Esophagus muscularis mucosa (tissue), 4 donors: Measurements from ENCODE around the gene ANTKMT. TPM values are rescaled to one million over a fixed set of nuclear protein-coding genes. Genes with fewer than 3 reads are reported as not detected.

Experiments
- DNase-seq: peaks from one replicate; pipeline ENCODE4 v3.0.0-alpha.2; 2017; ENCODE audit errors: extremely low spot score
- H3K27ac ChIP-seq, 4 donors: fragments of 200-600 bp; sonication (generic); replicated peaks in 1 of 4; 1 replicate in 3 of 4; 2 replicates in 1 of 4; pipeline ENCODE4 v1.5.1; 2016 to 2019; ENCODE audit warnings: mild to moderate bottlenecking in 1 of 4
- H3K27me3 ChIP-seq, 4 donors: fragments of 200-600 bp; sonication (generic); one replicate each; pipeline versions ENCODE4 v1.5.1 to v1.6.0; 2016 to 2019
- H3K36me3 ChIP-seq, 4 donors: fragments of 200-600 bp; sonication (generic); one replicate each; pipeline ENCODE4 v1.5.1; 2016 to 2019
- H3K4me1 ChIP-seq, 4 donors: fragments of 200-600 bp; sonication (generic); one replicate each; pipeline ENCODE4 v1.5.1; 2016 to 2019
- H3K4me3 ChIP-seq, 4 donors: fragments of 200-600 bp; sonication (generic); 1 replicate in 2 of 4; 2 replicates in 2 of 4; pipeline ENCODE4 v1.5.1; 2016 to 2019; ENCODE audit warnings: mild to moderate bottlenecking in 4 of 4, moderate library complexity in 1 of 4
- H3K9me3 ChIP-seq, 4 donors: fragments of 200-600 bp; sonication (generic); 1 replicate in 3 of 4; 2 replicates in 1 of 4; pipeline ENCODE4 v1.5.1; 2016 to 2019
- EP300 ChIP-seq: sonication (generic); formaldehyde crosslinking; IDR thresholded peaks from one replicate; pipeline ENCODE4 v1.6.1; 2017; ENCODE audit warnings: antibody characterized with exemption
- POLR2A ChIP-seq: fragments of 450-650 bp; IDR thresholded peaks from one replicate; pipeline ENCODE4 v1.6.1; 2017; ENCODE audit warnings: antibody characterized with exemption, moderate library complexity, mild to moderate bottlenecking, low read depth
- POLR2AphosphoS5 ChIP-seq, 2 donors: sonication (generic); formaldehyde crosslinking; IDR thresholded peaks; one replicate each; pipeline ENCODE4 v1.6.1; 2017; ENCODE audit warnings: antibody characterized with exemption in 2 of 2
- WGBS: methylation state at CpG from one replicate; pipeline ENCODE4 v1.1.5; 2018; 5-methylcytosine and 5-hydroxymethylcytosine counted together
- intact Hi-C: fragments of 100-400 bp; cut with DNase I; formaldehyde crosslinking; loops from one replicate; pipeline ENCODE4 v1.15.1; 2023
- total RNA-seq, 4 donors: library from RNA; depleted of rRNA; stranded (reverse); fragments of >200 nt; gene quantifications; one replicate each; pipeline versions ENCODE4 v1.1.0 to v1.2.1, GENCODE V29; 2016
- TF ChIP-seq, protein P1 (sequence below), 3 experiments: fragments of 200-600 bp in 2 of 3; fragments of 450-650 bp in 1 of 3; sonication (generic) in 2 of 3; IDR thresholded peaks; one replicate each; pipeline ENCODE4 v1.5.1; 2017 to 2019; ENCODE audit warnings: antibody characterized with exemption in 3 of 3, mild to moderate bottlenecking in 2 of 3, moderate library complexity in 1 of 3

Gene ANTKMT
- total RNA-seq, 4 donors from 2014 or later, result 26.5 to 48.6 (median 40.3) TPM

DNA sequence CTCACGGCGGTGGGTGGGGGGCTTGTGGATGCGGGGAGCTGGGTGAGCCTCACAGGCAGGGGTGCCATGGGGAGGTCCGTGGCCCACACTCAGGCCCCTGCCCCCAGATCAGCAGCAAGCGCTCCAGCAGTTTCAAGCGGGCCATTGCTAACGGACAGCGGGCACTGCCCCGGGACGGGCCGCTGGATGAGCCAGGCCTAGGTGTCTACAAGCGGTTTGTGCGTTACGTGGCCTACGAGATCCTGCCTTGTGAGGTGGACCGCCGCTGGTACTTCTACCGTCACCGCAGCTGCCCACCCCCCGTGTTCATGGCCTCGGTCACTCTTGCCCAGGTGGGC, 44.4 kb upstream of the ANTKMT start:
- TF ChIP-seq, protein P1, sequence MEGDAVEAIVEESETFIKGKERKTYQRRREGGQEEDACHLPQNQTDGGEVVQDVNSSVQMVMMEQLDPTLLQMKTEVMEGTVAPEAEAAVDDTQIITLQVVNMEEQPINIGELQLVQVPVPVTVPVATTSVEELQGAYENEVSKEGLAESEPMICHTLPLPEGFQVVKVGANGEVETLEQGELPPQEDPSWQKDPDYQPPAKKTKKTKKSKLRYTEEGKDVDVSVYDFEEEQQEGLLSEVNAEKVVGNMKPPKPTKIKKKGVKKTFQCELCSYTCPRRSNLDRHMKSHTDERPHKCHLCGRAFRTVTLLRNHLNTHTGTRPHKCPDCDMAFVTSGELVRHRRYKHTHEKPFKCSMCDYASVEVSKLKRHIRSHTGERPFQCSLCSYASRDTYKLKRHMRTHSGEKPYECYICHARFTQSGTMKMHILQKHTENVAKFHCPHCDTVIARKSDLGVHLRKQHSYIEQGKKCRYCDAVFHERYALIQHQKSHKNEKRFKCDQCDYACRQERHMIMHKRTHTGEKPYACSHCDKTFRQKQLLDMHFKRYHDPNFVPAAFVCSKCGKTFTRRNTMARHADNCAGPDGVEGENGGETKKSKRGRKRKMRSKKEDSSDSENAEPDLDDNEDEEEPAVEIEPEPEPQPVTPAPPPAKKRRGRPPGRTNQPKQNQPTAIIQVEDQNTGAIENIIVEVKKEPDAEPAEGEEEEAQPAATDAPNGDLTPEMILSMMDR (IDR thresholded peaks at IDR 0.05), result no peak
- TF ChIP-seq EP300 (no peak), POLR2A (no peak), POLR2AphosphoS5 (IDR thresholded peaks at IDR 0.05) (no peak)
- intact Hi-C loops, result no loop called here
- Histone ChIP-seq H3K9me3 (no peaks in the 10 kb centered on the region), H3K4me3 (no peak overlapping the region), H3K36me3 (peaks cover 22 to 29% (median 29%) of the 10 kb centered on the region in 4 donors), H3K27ac (no peak overlapping the region), H3K4me1 (peaks cover 27 to 48% (median 39%) of the 10 kb centered on the region in 4 donors), H3K27me3 (peaks cover 0 to 5% (median 0%) of the 10 kb centered on the region in 4 donors)
- DNase-seq, result no peak
- 80% methylated on average over 2 of the region's 21 CpGs for WGBS

DNA sequence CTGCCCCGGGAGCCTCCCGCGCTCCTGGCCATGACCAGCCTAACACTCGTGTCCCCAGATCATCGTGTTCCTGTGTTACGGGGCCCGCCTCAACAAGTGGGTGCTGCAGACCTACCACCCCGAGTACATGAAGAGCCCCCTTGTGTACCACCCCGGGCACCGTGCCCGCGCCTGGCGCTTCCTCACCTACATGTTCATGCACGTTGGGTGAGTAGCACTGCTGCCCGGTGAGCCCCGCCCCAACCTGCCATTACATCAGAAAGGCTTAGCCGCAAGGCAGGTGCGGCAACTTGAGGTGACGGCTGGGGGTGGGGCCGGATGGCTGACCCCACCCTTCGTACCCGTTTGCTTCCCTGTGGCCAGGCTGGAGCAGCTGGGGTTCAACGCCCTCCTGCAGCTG, 44.0 kb upstream of the ANTKMT start:
- Histone ChIP-seq H3K36me3 (peaks cover 22 to 29% (median 29%) of the 10 kb centered on the region in 4 donors), H3K4me1 (peaks cover 30 to 52% (median 43%) of the 10 kb centered on the region in 4 donors), H3K27ac (no peak overlapping the region), H3K9me3 (no peaks in the 10 kb centered on the region), H3K4me3 (no peak overlapping the region), H3K27me3 (peaks cover 0 to 5% (median 0%) of the 10 kb centered on the region in 4 donors)
- no peak for TF ChIP-seq POLR2A
- TF ChIP-seq POLR2AphosphoS5 (IDR thresholded peaks at IDR 0.05), result no peak
- no peak for TF ChIP-seq EP300
- TF ChIP-seq, protein P1 (IDR thresholded peaks at IDR 0.05), result no peak
- WGBS, result 80% methylated on average over 21 of the region's 23 CpGs
- DNase-seq, result no peak
- intact Hi-C loops, result no loop called here

DNA sequence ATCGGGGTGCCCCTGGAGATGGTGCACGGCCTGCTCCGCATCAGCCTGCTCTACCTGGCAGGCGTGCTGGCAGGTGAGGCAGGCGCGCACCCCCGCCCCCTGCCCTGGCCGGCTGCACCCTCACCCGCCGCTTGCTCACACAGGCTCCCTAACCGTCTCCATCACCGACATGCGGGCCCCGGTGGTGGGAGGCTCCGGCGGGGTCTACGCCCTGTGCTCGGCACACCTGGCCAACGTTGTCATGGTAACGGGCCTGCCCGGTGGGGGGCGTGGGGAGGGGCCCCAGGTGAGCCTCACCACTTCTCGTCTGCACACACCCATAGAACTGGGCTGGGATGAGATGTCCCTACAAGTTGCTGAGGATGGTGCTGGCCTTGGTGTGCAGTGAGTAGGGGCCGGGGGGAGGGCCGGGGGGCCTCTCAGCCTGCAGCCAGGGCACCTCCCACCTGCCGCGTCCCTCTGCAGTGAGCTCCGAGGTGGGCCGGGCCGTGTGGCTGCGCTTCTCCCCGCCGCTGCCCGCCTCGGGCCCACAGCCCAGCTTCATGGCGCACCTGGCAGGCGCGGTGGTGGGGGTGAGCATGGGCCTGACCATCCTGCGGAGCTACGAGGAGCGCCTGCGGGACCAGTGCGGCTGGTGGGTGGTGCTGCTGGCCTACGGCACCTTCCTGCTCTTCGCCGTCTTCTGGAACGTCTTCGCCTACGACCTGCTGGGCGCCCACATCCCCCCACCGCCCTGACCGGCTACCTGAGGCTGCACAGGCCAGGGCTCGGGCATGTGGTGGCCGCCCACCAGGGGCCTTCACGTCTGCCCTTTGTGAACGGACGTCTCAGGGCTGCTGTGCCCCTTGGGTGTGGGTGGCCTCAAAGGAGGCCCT, 43.4 kb upstream of the ANTKMT start:
- DNase-seq, result no peak
- peaks cover 22 to 29% (median 29%) of the 10 kb centered on the region in 4 donors for H3K36me3 ChIP-seq
- no peak overlapping the region for H3K4me3 ChIP-seq
- intact Hi-C loops, result no loop called here
- H3K9me3 ChIP-seq, result no peaks in the 10 kb centered on the region
- H3K27me3 ChIP-seq, result peaks cover 0 to 5% (median 0%) of the 10 kb centered on the region in 4 donors
- peaks cover 37 to 58% (median 50%) of the 10 kb centered on the region in 4 donors for H3K4me1 ChIP-seq
- TF ChIP-seq POLR2A (no peak), EP300 (no peak), POLR2AphosphoS5 (IDR thresholded peaks at IDR 0.05) (no peak)
- TF ChIP-seq, protein P1 (IDR thresholded peaks at IDR 0.05), result no peak
- no peak overlapping the region for H3K27ac ChIP-seq
- 65% methylated on average over 21 of the region's 57 CpGs for whole genome bisulfite sequencing

DNA sequence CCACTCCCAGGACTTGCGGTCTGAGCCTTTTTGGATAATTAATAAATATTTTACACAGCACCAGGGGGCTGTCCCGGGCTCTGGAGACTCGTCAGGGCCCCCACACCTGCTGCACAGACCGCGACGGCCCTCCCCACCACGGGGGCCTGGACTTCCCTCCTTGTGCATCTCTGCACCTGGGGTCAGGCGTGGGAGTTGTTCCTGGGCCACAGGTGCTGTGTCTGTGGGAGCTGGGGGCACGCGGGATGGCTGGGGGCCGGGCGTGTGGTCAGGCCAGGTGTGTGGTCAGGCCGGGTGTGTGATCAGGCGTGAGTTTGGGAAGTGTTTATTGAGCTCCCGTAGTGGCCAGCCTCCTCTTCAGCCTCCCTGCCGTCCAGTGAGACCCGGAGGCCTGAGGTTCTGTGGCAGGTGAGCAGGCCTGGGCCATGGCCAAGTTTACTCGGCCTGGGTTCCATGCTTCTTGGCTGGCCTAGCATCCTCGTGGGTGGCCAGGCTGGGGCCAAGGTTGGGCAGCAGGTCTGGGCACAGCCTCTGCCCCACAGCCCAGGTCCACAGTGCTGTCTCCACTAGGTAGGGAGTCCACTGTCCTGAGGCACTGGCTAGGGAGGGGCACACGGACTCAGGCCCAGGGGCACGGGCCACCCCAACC, 42.6 kb upstream of the ANTKMT start:
- WGBS, result 79% methylated on average over 11 of the region's 21 CpGs
- Histone ChIP-seq H3K4me1 (peaks cover 45 to 66% (median 57%) of the 10 kb centered on the region in 4 donors), H3K27ac (peak overlapping the region in 1 of 4 donors; percentile 96)

More for the DNA sequence above, 42.6 kb upstream of the ANTKMT start:
- intact Hi-C loops, result no loop called here
- peaks cover 0 to 5% (median 0%) of the 10 kb centered on the region in 4 donors for H3K27me3 ChIP-seq
- TF ChIP-seq, protein P1 (IDR thresholded peaks at IDR 0.05), result no peak
- no peak for TF ChIP-seq EP300
- TF ChIP-seq POLR2A, result no peak
- no peak for TF ChIP-seq POLR2AphosphoS5 (IDR thresholded peaks at IDR 0.05)
- H3K9me3 ChIP-seq, result no peaks in the 10 kb centered on the region
- peaks cover 20 to 29% (median 29%) of the 10 kb centered on the region in 4 donors for H3K36me3 ChIP-seq
- H3K4me3 ChIP-seq, result no peak overlapping the region
- no peak for DNase-seq
